Lower lobe of right lung (tissue), 2 donors: ENCODE results near the gene WDR45. TPM values are rescaled to one million over a fixed set of nuclear protein-coding genes. Genes with fewer than 3 reads are reported as not detected.

Source experiments
- ATAC-seq, 2 donors: fragments of 200-7000 bp; cut with Tn5 transposase; one replicate each; pipeline ENCODE4 v1.9.1; 2020 to 2022; ENCODE audit warnings: mild to moderate bottlenecking in 2 of 2, moderate library complexity in 2 of 2
- DNase-seq: peaks from one replicate; pipeline ENCODE4 v3.0.0-alpha.2; 2020
- H3K27ac ChIP-seq: fragments of 200-600 bp; one replicate; pipeline ENCODE4 v1.8.0; 2022
- H3K27me3 ChIP-seq: fragments of 200-600 bp; one replicate; pipeline ENCODE4 v1.8.0; 2022; ENCODE audit warnings: low read depth
- H3K36me3 ChIP-seq: fragments of 200-600 bp; one replicate; pipeline ENCODE4 v1.8.0; 2022; ENCODE audit warnings: mild to moderate bottlenecking
- H3K4me1 ChIP-seq: fragments of 200-600 bp; one replicate; pipeline ENCODE4 v1.8.0; 2022
- H3K4me3 ChIP-seq: fragments of 200-600 bp; one replicate; pipeline ENCODE4 v1.8.0; 2022; ENCODE audit warnings: mild to moderate bottlenecking
- H3K9me3 ChIP-seq: fragments of 200-600 bp; one replicate; pipeline ENCODE4 v1.8.0; 2022
- CTCF ChIP-seq: fragments of 200-600 bp; IDR thresholded peaks from one replicate; pipeline ENCODE4 v1.8.0; 2022; ENCODE audit warnings: antibody characterized with exemption, mild to moderate bottlenecking
- intact Hi-C: fragments of 100-400 bp; cut with DNase I; formaldehyde crosslinking; loops from one replicate; pipeline ENCODE4 v1.11.0; 2022
- total RNA-seq: library from RNA; stranded (reverse); fragmentation: NEBNext Ultra II Directional; extraction: Animal tissue kit (Norgen Biotek cat#: 25700); gene quantifications from one replicate; pipeline ENCODE4 v1.2.1, GENCODE V29; 2021
- donor health status: DM: no; HTN: yes; CAD: no; lungs with severe emphysema.

WDR45 gene
- total RNA-seq, 1 donor from 2014 or later: 54.8 TPM

DNA sequence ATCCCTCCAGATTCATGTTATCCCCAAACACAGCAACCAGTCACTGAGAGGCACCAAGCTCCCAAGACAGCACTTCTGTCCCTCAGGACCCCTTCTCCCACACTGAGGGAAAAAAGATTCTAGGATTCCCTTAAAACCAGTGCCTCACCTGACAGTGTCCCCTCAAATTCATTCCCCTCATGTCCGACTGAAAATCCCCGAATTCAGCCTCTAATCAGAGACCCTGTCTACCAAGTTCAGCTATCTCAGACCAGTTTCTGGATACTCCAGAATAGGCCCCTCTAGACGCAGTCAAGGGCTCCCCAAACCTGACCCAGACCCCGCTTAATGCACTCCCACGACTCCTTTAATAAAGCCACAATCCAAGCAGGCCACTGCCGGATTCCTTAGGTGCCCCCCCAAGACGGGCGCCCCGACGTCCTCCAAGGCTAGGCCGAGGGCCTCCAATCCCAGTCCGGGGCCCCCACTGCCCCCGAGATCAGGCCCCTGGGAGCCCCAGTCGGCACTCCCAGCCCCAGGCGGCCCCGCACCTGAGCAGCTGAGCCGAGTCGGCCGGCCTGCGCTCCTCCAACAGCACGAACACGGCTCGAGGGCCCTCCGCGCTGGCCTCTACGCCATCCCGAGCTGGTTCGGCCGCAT, 37.0 kb downstream of the WDR45 start:
- Histone ChIP-seq H3K4me3 (peak overlapping the region; percentile 72), H3K27ac (peak overlapping the region; percentile 96), H3K4me1 (peaks cover 24% of the 10 kb centered on the region), H3K27me3 (no peaks in the 10 kb centered on the region), H3K9me3 (no peaks in the 10 kb centered on the region), H3K36me3 (peaks cover 18% of the 10 kb centered on the region)
- no peak for TF ChIP-seq CTCF
- ATAC-seq (peak; percentile 0 to 3), DNase-seq (no peak)
- intact Hi-C loops: no loop called here

DNA sequence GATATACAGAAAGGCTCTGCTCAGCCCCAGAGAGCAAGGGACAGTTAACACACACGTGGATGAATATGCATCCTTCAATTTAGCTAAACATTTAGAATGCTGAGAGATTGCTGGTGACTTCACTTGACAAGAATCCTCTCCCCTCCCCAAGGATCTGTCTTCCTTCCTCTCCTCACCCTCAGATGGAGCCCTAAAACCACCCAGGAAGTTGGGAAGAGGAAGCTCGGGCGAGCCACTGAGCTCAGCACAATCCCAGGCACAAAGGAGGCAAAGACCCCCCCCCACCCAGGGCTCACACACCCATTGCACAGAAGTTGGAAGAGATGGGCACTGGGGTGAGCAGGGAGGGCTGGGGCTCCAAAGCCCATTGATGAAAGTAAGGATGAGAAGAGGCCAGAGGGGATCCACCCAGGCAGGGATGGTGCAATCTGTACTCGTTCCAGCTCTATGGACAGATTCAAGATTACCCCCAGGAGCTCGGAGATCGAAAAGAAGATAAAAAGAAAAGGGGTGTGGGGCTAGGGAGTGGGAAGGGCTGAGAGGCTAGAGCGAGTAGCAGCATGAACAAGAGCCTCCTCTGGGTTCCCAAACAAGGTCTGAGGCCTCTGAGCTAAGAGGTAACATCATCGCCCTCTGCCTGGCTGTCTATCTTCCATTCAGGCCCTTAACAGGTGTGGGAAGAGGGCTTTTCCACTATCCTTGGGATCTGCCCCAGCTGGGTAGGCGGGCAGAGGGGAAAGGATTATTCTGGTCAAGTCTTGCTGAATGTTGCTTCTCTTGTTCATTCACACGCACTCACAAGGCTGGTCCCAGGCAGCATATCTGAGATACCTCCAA, 37.7 kb downstream of the WDR45 start:
- DNase-seq: no peak
- H3K27me3 ChIP-seq: no peaks in the 10 kb centered on the region

GRCh38 chrX:49040376-49040955, 39.2 kb downstream of the WDR45 start:
- H3K9me3 ChIP-seq: no peaks in the 10 kb centered on the region
- peak overlapping the region; percentile 72 for H3K4me3 ChIP-seq
- intact Hi-C loops: no loop called here
- DNase-seq: no peak
- TF ChIP-seq CTCF: no peak
- H3K27ac ChIP-seq: peak overlapping the region; percentile 65
- peaks cover 24% of the 10 kb centered on the region for H3K4me1 ChIP-seq
- H3K36me3 ChIP-seq: peaks cover 38% of the 10 kb centered on the region
- no peak for ATAC-seq
- H3K27me3 ChIP-seq: no peaks in the 10 kb centered on the region

More for the DNA sequence above, 37.7 kb downstream of the WDR45 start:
- Histone ChIP-seq H3K4me1 (peaks cover 24% of the 10 kb centered on the region), H3K36me3 (peaks cover 25% of the 10 kb centered on the region), H3K4me3 (peak overlapping the region; percentile 72), H3K9me3 (no peaks in the 10 kb centered on the region), H3K27ac (peak overlapping the region; percentile 96)
- intact Hi-C loops: no loop called here
- no peak for ATAC-seq
- no peak for TF ChIP-seq CTCF

DNA sequence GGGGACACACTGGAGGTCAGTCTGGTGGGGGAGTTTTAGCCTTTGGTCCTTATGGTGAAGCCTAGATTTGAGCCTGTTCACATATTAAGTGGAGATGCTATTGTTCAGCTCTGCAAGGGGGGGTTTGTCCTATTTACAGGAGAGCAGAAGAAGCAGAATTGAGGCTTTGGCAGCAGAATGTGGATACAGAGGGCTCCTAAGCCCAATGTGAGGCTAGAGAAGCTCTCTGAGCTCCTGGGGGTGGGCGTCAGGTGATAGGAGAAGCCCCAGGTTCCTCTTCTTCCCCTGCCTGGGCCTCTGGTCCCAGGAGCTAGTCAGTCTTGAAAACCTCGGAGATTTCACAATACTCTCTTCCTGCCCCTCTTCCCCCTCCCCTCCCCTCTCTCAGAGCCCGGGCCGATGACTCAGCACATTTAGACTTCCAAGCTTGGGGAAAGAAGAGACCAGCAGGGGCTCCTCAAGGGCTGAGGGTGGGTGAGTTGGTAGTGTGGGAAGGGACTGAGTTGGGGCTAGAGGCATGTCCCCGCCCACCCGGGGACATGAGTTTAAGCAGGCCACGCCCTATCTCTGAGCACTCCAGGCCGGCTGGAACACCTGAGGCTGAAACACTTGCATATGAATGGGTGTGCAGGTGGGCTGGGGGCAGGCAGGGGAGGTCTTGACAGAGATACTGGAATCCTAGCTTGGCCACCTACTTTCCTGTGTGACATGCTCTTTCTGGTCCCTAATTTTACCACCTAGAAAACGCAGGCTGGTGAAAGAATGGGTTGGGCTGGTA, 39.9 kb downstream of the WDR45 start:
- H3K4me3 ChIP-seq: peak overlapping the region; percentile 72
- peaks cover 39% of the 10 kb centered on the region for H3K36me3 ChIP-seq
- H3K27ac ChIP-seq: peak overlapping the region; percentile 65
- peak; percentile 29 to 46 for ATAC-seq
- no peak for TF ChIP-seq CTCF
- no peaks in the 10 kb centered on the region for H3K27me3 ChIP-seq
- no peaks in the 10 kb centered on the region for H3K9me3 ChIP-seq
- DNase-seq: peak; percentile 78
- intact Hi-C loops: no loop called here
- H3K4me1 ChIP-seq: peaks cover 24% of the 10 kb centered on the region

DNA sequence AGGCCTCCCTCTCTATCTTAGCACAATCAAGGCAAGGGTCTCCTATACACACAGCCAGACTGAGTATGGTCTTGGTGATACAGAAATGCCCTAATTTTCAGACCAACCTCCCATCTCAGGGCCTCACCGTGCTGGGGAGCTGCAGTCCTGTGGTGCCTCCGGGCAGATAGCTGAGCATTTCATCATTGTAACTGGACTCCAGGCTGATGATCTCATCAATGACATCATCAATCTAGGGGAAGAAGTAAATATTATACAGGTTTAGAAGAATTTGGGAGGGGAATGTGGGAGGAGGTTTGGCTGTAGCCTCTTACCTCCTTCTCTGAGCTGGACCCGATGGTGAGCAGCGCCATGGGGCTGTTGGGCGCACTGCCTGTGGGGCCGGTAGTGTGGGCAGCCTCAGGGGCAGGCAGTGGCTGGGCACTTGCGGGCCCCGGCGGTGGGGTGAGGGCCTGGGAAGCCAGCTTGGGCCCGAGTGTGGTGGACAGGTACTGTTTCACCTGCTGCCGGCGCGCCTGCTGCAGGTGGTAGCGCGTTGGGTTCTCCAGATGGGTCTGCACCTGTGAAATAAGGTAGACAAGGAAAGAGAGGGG, 41.7 kb downstream of the WDR45 start:
- DNase-seq: no peak

More for the DNA sequence above, 41.7 kb downstream of the WDR45 start:
- Histone ChIP-seq H3K9me3 (no peaks in the 10 kb centered on the region), H3K4me3 (no peak overlapping the region), H3K27me3 (no peaks in the 10 kb centered on the region), H3K36me3 (peaks cover 56% of the 10 kb centered on the region), H3K4me1 (peaks cover 24% of the 10 kb centered on the region), H3K27ac (no peak overlapping the region)
- ATAC-seq: no peak
- TF ChIP-seq CTCF: no peak
- intact Hi-C loops: no loop called here
